OCI-LY3 (cell line): ENCODE data around the gene ADD1.

Experiments used
- CTCF ChIP-seq: fragments of 200-600, 300-600 bp; sonication (generic); IDR thresholded peaks from 2 replicates; pipeline ENCODE4 v1.5.1; 2014; ENCODE audit warnings: antibody characterized with exemption, low read length, low read depth
- EZH2phosphoT487 ChIP-seq: fragments of 200-600 bp; shearing (Covaris generic); IDR thresholded peaks from 2 replicates; pipeline ENCODE4 v1.6.1; 2018; ENCODE audit warnings: antibody characterized with exemption, mixed run types, low read depth

GRCh38 chr4:2806390-2807355 lies 37.0 kb upstream of the ADD1 start:
- TF ChIP-seq CTCF (no peak), EZH2phosphoT487 (no peak)
